GM18502 (cell line): ENCODE results near the gene FANCL.
"Not testable (repeated sequence)": the region's sequence is repeated elsewhere in the genome, so short reads cannot be mapped to it uniquely, and the experiment has no call there.

Source experiments
- ATAC-seq: cut with Tn5 transposase; IDR thresholded peaks from one replicate; pipeline ENCODE4 v1.9.1; 2021; ENCODE audit warnings: mild to moderate bottlenecking; ENCODE audit not compliant: unreplicated experiment, poor library complexity

The FANCL gene

DNA sequence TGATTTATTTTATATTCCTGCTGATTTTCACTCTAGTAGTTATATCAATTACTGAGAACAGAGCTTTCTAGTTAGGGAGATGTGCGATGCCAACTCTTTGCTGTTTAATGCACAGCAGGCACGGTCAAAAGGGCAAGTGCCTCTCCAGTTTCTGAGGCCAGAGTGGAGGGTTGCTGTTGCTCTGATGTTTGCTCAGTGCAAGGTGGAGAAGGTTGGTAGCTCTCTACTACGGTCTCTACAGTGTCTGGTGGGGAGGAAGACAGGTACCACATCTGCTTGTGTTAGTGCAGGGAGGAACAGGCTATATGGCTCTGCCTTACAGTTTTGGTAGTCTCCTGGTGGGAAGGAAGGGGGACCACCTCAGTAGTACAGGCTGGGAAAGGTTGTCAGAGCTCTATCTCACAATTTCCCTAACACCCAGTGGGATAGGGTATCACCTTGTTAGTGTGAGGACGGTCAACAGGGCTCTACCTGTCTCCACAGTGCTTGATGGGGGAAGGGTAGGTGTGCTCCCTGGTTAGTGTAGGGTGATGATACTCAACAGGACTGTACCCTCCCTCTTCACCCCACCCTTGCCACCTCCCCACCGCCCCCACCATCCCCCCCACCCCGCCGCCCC is 85.9 kb downstream of the FANCL start:
- ATAC-seq = no peak

DNA sequence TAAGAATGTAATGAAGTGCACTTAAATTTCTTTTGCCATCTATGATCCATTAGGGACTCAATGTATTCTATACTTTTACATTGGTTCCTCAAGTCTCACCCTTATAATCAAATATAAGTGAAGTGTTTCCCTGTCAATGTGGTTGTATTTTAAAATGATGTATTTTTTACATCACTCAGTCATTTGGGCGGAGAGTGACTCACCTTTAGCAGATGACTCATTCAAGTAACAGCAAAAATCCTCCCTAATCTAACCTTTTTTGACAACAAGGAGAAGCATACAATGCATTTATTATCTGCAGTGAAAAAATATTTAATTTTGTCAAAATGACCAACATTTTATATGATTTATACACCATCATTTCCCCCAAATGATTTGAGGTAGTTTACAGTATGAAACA is 94.4 kb downstream of the FANCL start:
- no peak for ATAC-seq

DNA sequence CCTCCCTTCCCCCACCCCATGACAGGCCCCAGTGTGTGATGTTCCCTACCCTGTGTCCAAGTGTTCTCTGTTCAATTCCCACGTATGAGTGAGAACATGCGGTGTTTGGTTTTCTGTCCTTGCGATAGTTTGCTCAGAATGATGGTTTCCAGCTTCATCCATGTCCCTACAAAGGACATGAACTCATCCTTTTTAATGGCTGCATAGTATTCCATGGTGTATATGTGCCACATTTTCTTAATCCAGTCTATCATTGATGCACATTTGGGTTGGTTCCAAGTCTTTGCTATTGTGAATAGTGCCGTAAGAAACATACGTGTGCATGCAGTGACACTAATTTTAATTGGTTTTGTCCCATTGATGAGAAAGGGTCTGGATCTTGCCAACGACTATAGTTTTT is 95.4 kb downstream of the FANCL start:
- not testable (repeated sequence) for ATAC-seq

DNA sequence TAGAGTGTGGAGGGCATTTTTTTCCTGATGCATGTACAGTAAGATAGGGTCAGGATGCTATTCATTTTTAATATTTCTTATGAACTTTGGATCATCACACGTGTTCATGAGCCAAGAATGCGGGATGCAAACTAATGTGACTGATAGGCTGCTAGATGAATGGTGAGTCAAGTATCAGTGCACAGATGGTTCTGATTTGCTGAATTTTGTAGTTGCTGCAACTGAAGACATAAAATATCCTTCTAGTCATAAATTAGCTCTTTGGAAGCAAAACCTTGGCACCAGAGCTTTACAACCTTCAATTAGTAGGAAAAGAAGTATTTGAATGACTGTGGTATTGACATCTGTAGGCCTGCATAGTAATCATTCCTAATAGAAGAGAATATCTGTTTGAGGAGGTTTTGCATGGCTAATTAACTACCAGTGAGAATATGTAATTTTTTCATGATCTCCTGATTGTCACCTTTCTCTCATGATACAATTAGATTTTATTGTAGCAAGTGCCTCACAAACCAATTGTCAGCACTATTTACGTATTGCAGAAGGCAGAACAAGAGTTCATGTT is 100.5 kb downstream of the FANCL start:
- no peak for ATAC-seq

DNA sequence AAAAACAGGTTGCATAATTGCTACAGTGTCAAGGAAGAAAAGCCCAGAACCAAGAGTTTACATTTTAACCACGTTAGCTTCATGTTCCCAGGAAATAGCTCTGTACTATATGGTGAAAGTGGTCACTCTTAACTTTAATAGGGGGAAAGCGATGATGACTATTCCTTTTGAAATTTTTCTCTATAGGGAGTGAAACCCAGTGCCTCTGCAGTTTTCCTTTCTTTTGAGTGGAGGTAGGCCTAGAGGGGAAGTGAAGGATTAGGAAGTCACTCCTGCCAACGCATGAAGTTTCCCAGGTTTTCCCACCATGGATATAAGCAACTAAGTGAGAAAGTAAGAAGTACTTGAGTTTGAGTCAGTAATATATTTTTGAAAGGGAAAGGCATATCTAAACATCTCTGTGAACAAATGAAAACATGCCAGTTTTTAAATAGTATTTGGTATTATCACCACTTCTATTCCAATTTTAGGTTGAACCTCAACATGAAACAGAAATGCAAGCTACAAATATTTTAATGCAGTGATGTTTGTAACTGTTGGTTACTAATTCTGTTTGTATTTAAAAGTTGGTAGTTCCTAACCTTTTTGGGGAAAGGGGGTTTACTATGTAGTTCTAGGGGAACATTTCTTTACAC is 102.6 kb downstream of the FANCL start:
- ATAC-seq = no peak

DNA sequence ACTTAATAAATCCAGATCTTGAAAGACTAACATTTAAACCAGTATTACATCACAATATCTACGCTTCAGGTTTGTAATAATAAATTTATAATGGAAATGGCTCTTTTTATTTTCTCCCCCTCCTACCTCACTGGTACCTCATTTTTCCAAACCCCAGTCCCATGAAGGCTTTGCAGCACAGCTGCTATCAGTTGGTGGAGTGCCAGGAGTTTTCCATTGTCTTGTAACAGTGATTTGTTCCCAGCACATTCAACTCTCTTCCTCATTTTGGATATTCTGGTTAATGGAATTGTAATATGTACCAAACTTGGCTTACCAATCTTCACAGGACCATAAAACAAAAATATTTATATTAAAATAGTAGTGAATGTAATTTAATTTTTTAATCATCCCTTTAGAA is 103.3 kb downstream of the FANCL start:
- ATAC-seq = no peak

DNA sequence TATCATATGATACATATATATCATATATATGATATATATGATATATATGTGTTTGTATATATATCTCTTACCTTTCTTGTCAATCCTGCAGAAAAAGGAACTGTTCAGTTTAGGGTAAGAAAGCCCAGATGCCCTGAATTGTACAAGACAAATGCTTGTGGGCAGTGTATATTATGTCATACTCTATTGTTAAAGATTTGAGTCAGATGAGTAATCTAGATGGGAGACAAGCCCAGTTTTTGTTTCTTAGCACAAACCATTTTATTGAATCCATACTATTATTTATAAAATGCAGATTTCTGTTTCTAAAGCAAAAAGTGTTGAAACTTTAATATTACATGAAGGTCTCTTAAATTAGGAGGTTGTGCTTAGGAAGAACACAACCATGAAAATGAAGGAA is 103.9 kb downstream of the FANCL start:
- ATAC-seq = peak; percentile 66

DNA sequence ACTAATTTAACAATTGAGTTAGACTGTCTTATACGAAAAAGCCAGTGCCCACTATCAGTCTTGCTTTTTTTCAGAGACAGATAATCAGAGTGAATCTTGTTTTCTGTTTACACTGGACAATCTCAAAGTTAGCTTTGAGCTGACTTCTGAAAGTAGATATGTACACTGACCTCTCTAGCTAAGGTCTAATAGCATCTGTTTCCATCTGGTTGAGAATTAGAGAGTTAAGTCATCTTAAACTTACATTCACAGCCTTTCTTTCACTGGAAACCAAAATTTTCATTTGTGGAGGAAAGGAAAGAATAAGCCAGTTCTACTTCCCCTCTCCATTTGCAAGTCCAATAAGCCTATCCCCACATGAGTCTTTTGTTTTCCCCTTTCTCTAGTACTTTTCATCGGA is 105.3 kb downstream of the FANCL start:
- no peak for ATAC-seq

DNA sequence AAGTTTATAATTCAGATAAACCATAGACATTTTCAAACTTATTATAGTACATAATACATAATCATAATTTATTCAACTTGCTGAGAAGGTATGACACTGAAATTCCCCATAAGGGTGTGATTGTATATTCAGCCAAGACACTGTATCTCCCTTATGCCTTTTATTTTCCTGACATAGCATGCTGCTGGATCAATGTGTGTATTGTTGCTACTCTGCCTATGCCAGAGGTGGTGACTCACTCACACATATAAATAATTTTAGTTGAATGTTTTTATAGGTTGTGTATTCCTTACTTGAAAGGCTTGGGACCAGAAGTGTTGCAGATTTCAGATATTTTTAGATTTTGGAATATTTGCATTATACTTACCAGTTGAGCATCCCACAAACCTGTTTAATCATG is 107.7 kb downstream of the FANCL start:
- no peak for ATAC-seq

DNA sequence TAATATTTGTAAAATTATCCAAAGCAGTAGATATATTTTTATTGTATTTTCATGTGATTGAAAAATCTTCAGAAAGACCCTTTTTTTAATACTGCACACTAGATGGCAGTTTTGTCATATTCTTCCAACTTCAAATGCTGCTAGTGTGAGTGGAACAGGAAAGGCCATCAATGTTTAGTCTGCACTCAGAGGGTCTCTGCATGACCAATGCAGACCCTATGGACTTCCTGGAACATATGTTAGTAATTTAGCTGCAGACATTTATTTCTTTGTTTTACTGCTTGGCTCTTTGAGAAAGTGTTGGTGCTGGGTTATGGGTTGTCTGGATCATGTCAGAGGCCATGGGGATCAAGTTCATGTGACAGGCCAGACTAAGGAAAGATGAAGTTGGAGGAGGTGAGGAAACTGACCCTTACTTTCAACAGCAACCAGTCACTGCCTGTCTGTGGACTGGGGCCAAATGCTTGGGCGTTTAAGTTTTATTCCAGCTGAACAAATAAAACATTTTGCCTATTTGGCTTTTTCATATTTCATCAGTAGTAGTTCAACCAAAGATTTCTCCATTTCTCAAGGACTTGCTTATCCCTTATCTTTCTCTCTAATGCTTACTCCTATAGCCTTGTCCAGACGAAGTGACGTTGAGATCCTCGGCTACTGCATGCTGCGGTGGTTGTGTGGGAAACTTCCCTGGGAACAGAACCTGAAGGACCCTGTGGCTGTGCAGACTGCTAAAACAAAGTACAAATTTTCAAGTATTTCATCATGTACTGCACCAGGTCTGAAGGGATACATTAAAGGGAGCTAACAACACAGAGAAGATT is 109.7 kb downstream of the FANCL start:
- ATAC-seq = no peak

DNA sequence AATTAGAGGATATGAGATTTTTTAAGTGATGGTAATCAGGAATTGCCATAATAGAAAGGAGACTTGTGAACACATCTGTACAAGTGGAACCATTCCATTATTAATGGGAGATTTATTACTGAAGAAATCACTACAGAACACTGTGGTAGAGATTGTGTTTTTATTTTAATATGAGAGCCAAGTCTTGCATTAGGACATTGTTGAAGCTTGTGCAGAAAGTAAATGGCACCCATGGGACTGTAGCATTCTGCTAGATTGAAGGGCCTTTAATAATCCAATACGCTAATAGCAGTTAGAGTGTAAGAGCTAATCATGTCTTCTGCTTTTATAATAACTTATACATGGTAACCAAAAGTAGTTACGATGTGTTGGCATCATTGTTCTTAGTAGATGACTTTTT is 110.9 kb downstream of the FANCL start:
- no peak for ATAC-seq

DNA sequence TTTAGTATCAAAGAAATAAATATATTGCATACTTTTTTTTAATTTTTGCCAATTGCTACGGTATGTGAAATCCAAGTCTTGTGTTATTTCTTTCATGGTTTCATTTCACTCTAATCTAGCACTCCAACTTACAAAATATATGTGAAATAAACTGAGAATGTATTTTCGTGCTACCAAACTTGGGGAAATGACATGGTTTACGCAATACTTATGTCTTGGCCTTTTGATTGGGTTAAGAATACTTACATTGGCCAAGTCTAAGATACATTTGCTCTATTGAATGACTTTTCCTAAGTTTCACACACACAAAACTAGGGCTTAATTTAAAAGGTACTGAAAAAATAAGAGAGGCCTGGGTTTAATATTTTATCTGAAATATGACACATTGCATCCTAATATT is 114.0 kb downstream of the FANCL start:
- no peak for ATAC-seq

DNA sequence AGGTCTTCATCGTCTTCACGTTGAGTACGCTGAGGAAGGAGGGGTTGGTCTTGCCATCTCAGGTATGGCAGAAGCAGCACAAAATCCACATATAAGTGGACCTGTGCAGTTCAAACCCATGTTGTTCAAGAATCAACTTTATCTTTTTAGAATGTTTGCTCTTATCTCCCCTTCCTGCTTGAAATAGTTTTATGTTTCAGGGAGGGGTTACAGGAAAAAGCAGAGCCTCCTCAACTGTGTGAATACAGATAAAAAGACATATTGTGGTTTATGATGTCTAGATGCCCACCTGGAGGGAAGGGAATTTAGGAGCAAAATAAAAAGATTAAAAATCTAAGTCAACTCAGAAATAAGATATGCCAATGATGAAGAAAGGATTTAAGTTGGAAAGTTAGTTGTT is 118.6 kb downstream of the FANCL start:
- no peak for ATAC-seq

DNA sequence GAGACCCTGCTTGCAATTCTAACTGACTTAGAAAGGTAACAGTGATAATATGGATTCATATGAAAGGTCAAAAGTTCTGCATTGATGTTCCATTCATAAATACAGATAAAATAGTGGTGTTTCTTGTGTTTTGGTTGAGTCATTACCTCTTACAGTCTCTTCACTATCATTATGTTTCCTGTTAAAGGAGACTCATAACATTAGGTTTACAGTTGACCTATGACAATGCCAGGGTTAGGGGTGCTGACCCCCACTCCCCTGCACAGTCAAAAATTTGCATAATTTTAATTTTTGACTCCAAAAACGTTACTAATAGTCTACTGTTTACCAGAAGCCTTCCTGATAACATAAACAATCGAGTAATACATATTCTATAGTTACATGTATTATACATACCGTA is 119.1 kb downstream of the FANCL start:
- ATAC-seq = no peak

DNA sequence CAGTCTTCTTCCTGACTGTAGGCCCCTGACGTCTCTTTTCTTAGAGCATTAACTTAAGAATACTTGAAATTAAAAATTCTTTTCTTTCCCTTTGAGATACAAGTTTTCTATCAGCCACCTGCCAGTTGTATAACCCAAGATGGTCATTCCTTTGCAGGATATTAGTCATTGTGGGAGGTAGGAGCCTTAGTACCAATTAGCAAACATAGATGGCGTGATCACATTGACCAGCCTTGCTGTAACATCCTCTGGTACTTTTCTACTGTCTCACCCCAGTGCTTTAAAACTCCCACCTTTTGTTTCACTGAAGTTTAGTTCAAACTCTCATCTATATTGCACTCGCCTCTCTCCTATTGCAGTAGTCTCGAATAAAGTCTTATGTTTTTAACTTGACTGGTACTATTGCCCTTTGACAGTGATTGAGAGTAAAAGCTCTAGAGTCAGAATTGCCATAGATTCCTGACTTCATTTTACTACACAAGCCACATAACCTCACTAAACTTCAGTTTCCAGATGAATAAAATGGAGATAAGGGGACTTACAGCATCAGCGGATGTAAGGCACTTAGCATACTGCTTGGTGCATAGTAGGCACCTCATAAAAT is 120.4 kb downstream of the FANCL start:
- ATAC-seq = peak; percentile 69

DNA sequence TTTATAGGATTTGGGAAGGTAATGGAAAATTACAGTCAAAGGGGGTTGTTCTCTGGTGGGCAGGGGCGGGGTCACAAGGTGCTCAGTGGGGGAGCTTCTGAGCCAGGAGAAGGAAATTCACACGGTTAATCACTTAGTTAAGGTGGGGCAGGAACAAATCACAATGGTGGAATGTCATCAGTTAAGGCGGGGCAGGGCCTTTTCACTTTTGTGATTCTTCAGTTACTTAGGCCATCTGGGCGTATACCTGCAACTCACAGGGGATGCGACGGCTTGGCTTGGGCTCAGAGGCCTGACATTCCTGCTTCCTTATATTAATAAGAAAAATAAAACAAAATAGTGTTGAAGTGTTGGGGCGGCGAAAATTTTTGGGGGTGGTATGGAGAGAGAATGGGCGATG is 127.6 kb downstream of the FANCL start:
- ATAC-seq = not testable (repeated sequence)

DNA sequence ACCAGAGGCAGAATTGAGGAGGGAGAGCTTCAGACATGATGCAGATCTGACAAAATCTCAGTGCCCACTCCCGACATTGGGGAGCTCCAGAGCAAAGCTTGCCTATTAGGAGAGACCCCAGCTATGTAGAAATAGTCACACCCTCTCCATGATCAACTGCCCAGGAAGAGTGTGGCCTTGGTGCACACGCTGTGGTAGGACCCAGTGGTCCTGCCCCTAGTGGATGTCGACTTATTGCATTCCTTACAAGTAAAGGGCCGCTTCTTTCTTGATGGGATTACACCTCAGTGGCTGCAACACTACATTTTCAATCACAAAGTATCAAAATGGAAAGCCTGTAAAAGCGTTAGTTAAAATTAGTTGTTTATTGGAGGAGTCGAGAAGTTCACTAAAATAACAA is 130.4 kb downstream of the FANCL start:
- no peak for ATAC-seq

DNA sequence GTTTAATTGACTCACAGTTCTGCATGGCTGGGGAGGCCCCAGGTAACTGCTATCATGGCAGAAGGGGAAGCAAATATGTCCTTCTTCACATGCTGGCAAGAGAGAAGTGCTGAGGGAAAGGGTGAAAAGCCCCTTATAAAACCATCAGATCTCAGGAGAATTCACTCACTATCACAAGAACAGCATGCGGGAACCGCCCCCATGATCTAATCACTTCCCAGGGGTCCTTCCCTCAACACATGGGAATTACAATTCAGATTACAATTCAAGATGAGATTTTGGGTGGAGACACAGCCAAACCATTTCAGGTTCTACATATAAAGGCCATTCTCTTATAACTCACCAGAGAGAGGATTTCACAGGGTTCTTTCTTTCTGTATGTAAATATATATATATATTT is 131.6 kb downstream of the FANCL start:
- ATAC-seq = no peak
